HG03097 (cell line): ENCODE results near the gene SYNDIG1.
A peak's percentile ranks its signal among the peaks of the same experiment; 100 is the strongest.

ENCODE experiments used
- ATAC-seq: cut with Tn5 transposase; IDR thresholded peaks from one replicate; pipeline ENCODE4 v1.9.1; 2021; ENCODE audit not compliant: unreplicated experiment, low FRiP score

SYNDIG1 gene

DNA sequence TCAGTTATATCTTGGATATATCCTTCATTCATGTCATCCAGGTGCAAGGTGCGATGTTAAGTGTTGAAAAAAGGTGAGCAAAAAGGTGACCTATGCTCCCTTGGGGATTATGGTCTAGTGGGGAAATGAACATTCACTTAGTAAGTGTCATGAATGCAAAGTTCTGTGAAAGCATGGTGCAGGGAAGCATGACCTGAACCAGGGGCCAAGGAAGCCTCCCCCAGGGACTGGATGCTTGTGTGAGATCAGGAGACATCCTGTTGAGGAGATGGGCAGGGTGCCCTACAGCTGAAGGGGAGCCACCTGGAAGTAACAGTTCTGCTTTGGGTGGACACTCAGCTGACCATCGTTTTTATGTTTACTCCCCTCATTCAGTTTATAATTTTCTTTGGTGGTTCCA is 179.5 kb downstream of the SYNDIG1 start:
- ATAC-seq = peak; percentile 60

DNA sequence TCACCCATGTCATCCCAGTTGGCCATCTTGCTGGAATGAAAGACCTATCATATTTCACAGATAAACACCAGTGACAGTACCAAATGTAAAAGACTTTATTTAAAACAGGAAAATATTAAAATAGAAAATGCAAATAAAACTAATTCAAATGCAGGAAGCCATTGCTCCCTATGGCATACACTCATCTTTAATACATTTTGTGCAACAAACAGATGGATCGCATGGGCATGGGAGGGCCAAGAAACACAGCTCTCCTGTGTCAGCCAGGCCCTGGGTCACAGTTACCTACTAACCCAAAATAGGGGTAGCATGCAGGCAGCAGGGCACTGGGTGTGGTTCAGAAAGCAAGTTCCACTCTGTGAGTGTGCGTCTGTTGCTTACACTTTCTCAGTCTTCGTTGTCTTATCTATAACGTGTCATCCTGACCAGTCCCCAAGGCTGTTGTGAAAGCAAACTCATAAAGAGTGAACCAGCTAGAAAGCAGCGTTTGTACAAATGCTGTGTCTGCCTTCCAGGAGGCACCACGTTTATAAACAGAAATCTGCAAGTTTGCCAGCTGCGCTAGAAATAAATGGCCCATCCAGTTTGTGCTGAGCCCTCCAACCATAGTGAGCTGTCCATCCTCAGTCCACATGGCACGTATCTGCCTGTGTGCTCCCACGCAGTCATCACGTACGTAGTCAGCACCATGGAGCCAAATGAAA is 180.5 kb downstream of the SYNDIG1 start:
- ATAC-seq = no peak

DNA sequence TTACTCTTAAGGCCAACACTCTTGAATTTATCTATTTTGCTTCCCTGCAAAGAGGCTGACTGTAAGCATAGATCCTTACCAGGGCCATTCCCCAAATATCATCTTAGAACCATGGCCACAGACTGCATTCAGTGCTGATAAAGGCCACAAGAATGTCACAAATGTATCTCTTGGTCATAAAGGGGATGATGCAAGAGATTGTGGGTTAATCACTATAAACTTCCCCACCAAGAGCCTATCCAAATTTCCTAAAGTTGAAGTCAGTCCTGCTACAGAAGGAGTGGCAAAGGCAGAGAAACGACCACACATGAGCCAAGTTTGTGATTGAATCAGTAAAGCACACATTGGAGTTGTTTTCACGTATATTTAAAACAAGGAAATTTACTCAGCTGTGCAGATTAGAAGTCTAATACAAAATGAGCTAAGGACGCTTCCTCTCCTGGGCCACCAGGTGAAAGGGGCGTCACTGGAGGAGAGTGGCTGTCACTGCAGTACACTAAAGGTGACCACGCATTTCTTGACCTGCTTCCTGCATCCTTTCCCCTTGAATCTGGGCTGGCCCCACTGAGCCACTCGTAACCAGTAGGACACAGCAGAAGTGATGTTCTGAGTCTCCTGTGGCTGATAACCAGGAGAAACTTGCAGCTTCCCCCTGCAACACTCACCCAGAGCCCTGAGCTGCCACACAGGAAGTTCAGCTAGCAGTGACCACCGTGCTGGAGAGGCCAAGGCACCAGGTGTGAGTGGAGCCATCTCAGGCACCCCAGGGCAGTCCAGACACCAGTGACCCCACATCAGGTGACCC is 181.9 kb downstream of the SYNDIG1 start:
- ATAC-seq = no peak

DNA sequence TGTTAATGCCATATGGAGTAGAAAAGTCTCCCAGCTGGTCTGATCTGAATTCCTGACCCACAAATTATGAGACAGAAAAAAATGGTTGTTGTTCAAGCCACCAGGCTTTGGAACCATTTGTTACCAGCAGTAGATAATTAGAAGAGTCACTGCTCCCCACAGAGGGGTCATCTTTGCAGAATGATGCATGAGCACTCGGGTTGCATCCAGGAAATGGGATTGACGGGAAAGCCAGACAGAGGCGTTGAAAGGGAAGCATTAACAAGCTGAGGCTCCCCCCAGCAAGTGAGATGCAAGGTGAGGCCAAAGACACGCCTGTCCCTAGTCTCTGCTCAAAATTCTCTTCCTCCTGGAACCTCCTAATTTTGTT is 182.5 kb downstream of the SYNDIG1 start:
- no peak for ATAC-seq

DNA sequence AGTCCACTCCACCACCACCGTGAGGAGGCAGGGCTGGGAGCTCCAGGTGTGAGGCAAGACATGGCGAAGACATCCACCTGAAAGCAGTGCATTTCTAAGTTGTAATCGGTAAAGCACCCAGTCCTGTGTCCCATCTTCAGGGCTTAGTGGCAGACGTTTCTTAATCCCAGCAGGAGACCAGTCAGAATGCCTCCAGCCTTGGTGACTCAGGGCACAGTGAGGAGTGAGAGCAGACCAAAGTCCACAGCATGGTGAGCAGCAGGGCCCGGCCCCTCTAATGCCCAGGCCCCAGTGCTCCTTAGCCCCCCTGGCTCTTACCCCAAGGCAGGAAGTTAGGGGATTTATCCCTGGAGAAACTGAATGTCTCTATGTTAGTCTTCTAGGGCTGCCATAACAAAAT is 183.9 kb downstream of the SYNDIG1 start:
- no peak for ATAC-seq

DNA sequence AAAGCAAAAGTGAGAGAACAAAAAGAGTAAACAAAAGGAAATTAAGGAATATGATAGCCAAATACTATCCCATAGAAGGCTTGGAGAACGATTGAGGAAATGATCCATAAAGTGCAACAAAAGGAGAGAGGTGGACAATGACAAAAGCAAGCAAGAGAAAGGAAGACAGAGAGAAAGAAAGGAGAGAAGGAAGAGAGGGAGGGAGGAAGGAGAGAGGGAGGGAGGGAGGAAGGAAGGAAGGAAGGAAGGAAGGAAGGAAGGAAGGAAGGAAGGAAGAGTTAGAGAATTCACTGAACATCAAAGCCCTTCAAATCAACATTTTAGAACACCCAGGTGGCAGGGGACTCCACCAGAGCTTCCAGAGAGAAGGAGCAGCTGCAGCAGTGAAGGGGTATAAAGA is 185.0 kb downstream of the SYNDIG1 start:
- ATAC-seq = no peak

DNA sequence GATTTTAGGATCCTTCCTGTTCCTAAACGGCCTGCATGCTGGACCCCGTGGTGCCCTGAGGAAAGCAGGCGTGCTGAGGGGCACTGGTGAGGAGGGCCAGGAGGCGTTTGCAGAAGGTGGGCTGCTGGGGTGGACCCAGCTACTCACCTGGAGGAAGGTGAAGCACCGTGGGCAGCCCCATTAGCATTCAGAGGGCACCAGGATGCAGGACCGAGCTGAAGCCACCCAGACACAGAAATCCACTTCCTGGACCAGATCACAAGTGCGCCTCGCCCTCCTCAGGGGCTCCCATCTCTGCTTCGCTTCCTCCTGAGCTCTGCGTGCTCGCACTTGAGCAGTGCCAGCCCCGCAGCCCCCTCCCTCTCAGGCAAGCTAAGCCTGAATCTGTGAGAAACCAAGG is 187.0 kb downstream of the SYNDIG1 start:
- ATAC-seq = no peak

DNA sequence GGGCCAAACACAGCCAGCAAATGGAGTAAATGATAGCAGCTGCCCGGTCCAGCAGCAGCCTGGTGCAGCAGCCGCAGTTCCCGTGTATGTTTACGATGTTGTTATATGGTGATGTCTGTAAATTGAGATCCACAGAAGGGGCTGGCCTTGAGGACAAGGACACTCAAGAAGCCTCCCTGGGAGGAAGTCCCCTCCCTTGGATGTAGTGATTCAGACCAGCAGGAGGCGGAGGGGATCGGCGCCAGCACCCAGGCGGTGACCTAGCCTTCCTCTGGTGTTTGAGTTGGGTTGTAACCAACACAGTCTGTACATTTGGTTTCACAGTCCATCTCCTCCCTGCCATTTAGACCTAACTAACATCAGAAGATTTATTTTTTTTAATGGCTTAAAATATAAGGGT is 187.8 kb downstream of the SYNDIG1 start:
- no peak for ATAC-seq

DNA sequence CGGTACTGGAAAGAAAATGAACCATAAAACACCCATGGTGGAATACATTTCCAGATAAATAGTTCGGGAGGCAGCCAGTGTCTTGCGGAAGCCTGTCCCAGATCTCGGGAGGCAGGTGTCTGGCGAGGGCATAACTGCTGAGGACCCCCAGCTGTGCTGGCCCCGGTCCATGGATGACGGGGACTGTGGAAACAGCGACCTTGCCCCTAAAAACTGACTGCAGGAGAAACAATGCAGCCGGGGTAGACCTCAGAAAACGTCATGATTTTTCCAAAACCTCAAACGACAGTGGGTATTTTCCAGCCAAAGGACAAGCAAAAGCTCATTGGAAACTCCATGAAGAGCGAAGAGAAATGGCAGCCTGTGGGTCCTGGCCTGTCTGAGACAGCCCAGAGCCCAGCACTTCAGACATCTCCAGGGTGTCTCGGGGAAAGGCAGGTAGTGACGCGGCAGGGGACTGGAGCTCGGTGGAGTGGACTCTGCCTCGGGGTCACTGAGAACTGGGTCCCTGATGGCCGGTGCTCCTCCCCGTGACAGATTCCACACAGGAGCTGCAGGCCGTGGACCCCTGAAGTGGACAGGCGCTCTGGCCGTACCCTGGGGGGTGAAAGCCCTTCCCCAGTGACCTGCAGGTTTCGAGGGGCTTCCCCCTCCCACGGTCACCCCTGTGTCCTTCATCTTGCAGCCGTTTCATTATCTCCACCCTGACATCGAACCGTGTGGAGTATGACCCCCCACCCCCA is 188.6 kb downstream of the SYNDIG1 start:
- ATAC-seq = no peak

DNA sequence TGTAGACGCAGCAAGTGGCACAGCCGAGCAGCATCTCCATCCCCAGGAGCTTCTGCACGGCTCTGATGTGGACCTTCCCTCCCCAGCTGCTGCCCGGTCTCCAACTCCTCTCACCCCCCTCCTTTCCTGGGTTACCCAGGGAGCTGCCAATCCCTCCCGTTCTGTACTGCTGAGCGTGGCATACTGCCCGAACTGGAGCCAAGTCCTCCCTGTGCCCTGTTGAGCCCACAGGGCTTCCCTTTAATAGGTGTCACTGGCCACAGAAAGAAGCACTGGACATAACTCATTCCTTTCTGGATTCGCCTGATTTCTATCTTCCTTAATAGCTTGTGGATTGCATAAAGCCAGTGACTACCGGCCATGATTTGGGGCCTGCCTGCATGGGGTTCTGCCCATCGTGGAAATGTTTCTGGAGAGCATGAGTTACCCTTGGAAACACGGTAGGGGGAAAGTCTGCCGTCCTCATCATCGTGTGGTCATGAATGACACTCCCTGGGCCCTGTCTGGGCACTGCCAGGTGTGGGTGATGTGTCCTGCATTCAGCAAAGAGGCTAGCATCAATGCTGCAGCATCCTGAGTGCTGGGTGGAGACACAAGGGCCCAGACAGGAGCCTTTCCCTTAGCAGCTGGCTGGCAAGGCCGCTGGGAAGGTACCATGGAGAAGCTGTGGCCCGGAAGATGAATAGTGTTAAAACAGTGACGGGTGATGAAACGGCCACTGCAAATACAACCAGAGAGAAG is 189.7 kb downstream of the SYNDIG1 start:
- no peak for ATAC-seq

DNA sequence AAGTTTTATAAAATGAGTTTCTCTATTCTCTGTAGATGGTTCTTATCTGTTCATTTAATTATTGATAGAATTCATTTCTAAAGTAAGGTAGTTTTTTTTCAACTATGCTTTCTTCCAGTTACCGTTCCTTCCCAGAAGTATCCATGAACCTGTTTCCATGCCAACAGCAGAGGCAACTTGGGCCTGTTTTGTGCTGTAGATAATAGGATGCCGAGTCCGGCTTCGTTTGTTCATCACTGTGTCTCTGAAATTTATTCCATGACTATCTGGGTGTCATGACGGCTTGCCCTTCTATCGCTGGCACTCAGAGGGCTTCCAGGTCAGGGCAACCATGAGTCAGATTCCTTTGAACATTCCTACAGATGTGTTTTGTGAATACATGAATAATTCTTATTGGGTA is 190.4 kb downstream of the SYNDIG1 start:
- ATAC-seq = no peak

DNA sequence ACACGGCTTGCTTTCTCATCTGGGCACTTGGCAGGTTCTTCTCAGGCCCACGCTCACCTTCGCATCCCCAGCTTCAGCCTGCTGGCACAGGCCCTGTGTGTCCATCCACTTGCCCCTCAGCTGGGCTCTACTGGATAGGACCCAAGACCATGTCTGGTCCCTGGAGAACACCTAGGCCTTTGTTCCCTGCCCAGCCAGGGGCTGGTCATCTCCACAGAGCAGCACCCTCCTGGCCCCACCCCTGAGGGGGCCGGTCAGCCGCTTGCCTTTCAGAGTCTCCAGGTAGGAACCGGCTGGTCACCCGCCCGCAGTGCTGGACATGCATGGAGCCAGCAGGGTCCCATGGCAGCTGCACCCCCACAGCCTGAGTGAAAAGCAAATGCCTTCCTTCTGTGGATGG is 191.2 kb downstream of the SYNDIG1 start:
- no peak for ATAC-seq

DNA sequence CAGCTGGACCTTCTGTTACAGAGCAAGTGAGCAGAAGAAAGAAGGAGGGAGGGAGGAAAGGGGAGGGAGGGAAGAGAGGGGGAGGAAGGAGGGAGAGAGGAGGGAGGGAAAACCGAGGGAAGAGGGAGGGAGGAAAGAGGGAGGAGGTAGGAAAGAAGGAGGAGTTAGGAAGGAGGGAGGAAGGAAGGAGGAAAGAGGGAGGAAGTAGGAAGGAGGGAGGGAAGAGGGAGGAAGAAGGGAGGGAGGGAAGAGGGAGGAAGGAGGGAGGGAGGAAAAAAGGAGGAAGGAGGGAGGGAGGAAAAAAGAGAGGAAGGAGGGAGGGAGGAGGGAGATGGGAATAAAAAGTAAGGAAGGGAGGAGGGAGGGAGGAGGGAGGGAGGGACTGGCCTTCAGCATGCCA is 191.8 kb downstream of the SYNDIG1 start:
- no peak for ATAC-seq

DNA sequence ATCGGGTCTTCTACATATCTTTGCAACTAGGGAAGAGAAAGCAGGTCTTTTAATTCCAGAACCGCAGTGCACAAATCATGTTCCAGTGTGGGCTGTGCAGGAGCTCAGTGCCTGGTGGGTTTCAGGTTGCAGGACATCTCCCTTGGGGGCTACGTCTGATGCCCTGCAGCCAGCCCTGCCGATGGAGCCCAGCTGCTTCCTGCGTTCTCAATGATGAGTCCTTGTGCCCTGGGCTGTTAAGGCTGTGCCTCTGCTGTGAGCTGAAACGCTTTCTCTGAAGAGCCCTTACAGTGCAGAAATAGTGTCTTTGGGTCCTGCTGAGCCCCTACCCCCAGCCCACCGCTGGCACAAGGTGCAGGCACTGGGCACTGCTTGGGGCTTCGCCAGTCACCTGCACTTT is 192.9 kb downstream of the SYNDIG1 start:
- no peak for ATAC-seq

DNA sequence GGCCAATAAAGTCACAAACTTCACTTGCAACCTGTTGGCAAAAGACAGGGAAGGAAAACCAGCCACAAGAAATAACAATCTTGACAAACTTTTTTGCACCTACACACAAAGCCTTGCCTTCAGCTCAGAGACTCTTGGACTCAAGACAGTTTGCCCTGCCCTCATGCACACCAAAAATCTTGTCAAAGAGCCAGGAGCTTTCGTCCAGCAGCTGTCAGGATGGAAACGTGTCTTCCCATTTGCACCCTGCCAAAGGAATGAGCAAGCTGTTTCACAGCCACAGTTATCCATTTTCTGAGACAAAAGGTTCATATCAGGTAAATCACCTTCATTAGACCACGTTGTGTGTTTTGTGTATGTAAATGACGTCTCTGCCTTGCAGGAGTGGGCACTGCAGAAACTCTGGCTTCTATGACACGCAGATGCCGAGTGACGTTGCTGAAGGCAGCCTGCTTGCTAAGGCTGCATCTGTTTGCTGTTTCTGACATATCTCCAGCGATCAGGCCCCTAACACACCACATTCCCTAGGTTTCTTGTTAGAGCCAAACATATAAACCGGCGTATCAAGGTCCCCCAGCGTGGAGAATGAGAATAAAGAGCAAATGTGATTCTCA is 193.4 kb downstream of the SYNDIG1 start:
- no peak for ATAC-seq

DNA sequence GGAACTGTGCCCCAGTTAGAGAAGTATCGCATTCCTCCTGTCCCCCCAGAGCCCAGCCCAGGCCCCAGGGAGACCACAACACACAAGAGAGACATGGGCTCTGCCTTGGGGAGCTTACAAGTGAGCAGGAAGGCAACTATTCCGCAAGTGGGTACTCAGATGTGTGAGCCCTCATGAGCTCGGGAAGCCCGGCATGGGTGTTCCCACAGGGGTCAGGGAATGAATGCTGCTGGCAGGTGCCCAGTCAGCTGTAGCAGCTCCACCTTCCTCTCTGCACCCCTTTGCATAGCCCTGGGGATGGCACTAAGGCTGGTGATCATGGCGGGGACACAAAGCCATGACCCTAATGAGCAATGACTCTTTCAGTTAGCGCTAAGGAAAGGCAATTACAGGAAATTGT is 194.1 kb downstream of the SYNDIG1 start:
- no peak for ATAC-seq

DNA sequence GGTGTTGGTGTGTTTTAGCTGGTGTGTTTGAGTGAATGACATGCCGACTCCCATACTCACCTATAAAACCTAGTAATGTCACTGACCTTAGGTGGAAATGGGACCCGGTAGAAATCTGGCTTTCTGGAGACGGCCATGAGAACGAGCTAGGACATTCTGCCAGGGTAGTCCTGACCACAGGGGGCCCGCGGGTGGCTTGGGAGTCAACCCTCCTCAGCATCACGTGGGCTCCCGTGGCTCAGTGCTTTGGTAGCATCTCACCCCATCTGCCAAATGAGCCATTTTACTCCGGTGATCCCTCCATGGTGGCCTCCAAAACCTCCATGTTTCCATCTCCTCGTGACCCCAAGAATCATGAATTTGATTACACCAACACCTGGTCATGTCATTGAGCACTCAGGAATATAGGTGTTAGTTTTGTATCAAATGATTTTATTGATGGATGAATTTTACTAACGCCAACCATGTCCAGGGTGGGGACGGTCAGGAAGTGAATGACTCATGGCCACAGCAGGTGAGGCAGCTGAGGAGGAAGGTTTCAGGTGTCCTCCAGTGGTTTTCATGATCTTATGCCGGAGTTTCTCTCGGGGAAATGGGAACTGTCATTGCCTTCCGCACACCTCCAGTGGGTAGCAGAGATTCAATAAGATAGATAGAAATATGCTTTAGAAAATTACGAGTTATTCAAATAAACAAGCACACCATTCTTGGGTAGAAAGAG is 195.0 kb downstream of the SYNDIG1 start:
- ATAC-seq = no peak

DNA sequence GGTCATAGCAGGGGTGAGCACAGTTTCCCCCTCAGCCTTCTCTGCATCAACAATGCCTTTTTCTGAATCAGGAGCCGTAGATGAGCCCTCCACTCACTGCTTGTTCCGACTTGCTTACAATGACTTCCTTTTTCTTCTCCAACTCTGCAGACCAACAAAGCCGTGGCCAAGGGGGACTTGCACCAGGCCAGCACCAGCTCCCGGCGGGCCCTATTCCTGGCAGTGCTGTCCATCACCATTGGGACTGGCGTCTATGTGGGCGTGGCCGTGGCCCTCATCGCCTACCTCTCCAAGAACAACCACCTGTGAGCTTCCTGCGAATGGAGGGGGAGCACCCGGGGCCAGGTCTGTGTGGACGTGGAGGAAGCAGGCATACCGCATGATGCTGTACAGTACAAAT is 195.8 kb downstream of the SYNDIG1 start:
- no peak for ATAC-seq

DNA sequence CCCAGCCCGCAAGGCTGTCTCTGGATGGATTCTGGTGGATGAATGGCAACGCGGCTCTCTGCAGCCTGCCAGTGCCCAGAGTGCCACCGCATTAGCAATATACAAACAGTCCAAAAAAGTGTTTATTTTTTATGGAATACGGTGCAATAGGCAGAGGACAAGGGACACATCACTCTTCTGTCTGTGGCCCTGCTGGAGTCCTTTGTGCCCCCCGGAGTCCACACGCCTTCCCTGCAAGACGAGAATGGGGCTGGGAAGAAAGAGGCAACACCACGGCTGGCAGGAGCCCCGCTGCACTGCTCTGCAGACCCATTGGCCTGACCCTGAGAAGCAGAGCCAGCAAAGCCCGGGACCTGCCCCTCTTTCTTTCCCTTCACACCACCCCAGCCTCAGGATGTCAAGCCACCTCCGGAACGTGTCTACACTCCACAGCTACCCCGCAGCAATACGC is 196.3 kb downstream of the SYNDIG1 start:
- ATAC-seq = no peak
